Neural cell (in vitro differentiated cells): Measurements from ENCODE around the gene OR51E1. TPM values are rescaled to one million over a fixed set of nuclear protein-coding genes. Genes with fewer than 3 reads are reported as not detected.

Source experiments
- H2AFZ ChIP-seq: fragments of 200-600, 300-800 bp; sonication (generic), shearing (Covaris generic); 2 replicates; pipeline ENCODE4 v1.6.0; 2014; ENCODE audit warnings: low read depth, mild to moderate bottlenecking, antibody characterized with exemption, low read length, moderate library complexity
- H3F3A ChIP-seq: fragments of 200-600 bp; shearing (Covaris generic); 2 replicates; pipeline ENCODE4 v1.6.1; 2016; ENCODE audit warnings: mild to moderate bottlenecking, moderate library complexity, mixed read lengths, antibody characterized with exemption, low read length; ENCODE audit not compliant: insufficient read depth, poor library complexity, severe bottlenecking
- H3K27ac ChIP-seq: fragments of 200-600, 300-800 bp; sonication (generic), shearing (Covaris generic); 2 replicates; pipeline ENCODE4 v1.5.1; 2014; ENCODE audit warnings: mild to moderate bottlenecking, low read length, moderate library complexity
- H3K27me3 ChIP-seq: fragments of 300-800, 200-600 bp; sonication (generic), shearing (Covaris generic); 2 replicates; pipeline ENCODE4 v1.6.0; 2014; ENCODE audit warnings: mild to moderate bottlenecking, low read depth, low read length, moderate library complexity; ENCODE audit not compliant: insufficient read depth
- H3K36me3 ChIP-seq: fragments of 300-800, 200-600 bp; sonication (generic), shearing (Covaris generic); 2 replicates; pipeline ENCODE4 v1.5.1; 2014; ENCODE audit warnings: mild to moderate bottlenecking, antibody characterized with exemption, low read length, moderate library complexity; ENCODE audit not compliant: insufficient read depth
- H3K4me2 ChIP-seq: fragments of 300-800, 200-600 bp; sonication (generic), shearing (Covaris generic); 2 replicates; pipeline ENCODE4 v1.6.0; 2014; ENCODE audit warnings: mild to moderate bottlenecking, low read length
- H3K4me3 ChIP-seq: fragments of 300-800, 200-600 bp; sonication (generic), shearing (Covaris generic); 2 replicates; pipeline ENCODE4 v1.5.1; 2014; ENCODE audit warnings: mild to moderate bottlenecking, low read length, moderate library complexity
- H3K79me2 ChIP-seq: fragments of 200-600 bp; shearing (Covaris generic); replicated peaks from 2 replicates; pipeline ENCODE4 v1.6.0; 2014; ENCODE audit warnings: mild to moderate bottlenecking, low read length, moderate library complexity; ENCODE audit not compliant: insufficient read depth
- H3K9ac ChIP-seq: fragments of 300-800, 200-600 bp; sonication (generic), shearing (Covaris generic); 2 replicates; pipeline ENCODE4 v1.6.1; 2016; ENCODE audit warnings: mild to moderate bottlenecking, low read length, mixed read lengths
- H3K9me2 ChIP-seq: fragments of 200-600 bp; shearing (Covaris generic); 2 replicates; pipeline ENCODE4 v1.6.1; 2016; ENCODE audit warnings: mild to moderate bottlenecking, low read length, mixed read lengths; ENCODE audit not compliant: insufficient read depth
- H3K9me3 ChIP-seq: fragments of 200-600, 300-800 bp; sonication (generic), shearing (Covaris generic); 2 replicates; pipeline ENCODE4 v1.6.1; 2016; ENCODE audit warnings: mild to moderate bottlenecking, mixed run types, low read length, moderate library complexity, mixed read lengths
- H4K20me1 ChIP-seq: fragments of 200-600 bp; shearing (Covaris generic); 2 replicates; pipeline ENCODE4 v1.6.1; 2016; ENCODE audit warnings: mild to moderate bottlenecking, mixed run types; ENCODE audit not compliant: insufficient read depth
- CTCF ChIP-seq: fragments of 450-650 bp; IDR thresholded peaks from 2 replicates; pipeline ENCODE4 v1.5.1; 2014; ENCODE audit warnings: antibody characterized with exemption, mild to moderate bottlenecking, moderate library complexity; ENCODE audit not compliant: poor library complexity, severe bottlenecking
- EP300 ChIP-seq: fragments of 450-650 bp; conservative IDR thresholded peaks from 2 replicates; pipeline ENCODE4 v1.6.1; 2014; ENCODE audit warnings: antibody characterized with exemption, mild to moderate bottlenecking, moderate library complexity; ENCODE audit not compliant: poor library complexity, severe bottlenecking
- EZH2 ChIP-seq: fragments of 200-600, 300-800 bp; shearing (Covaris generic), sonication (generic); IDR thresholded peaks from 2 replicates; pipeline ENCODE4 v1.6.1; 2014; ENCODE audit warnings: antibody characterized with exemption, low read length, borderline replicate concordance, mild to moderate bottlenecking; ENCODE audit not compliant: insufficient read depth, poor library complexity, severe bottlenecking
- MXI1 ChIP-seq: fragments of 450-650 bp; conservative IDR thresholded peaks from 2 replicates; pipeline ENCODE4 v1.6.1; 2014; ENCODE audit warnings: antibody characterized with exemption, mild to moderate bottlenecking; ENCODE audit not compliant: poor library complexity, severe bottlenecking
- POLR2AphosphoS5 ChIP-seq: IDR thresholded peaks from 2 replicates; pipeline ENCODE4 v1.6.1; 2012
- RAD21 ChIP-seq: fragments of 450-650 bp; conservative IDR thresholded peaks from 2 replicates; pipeline ENCODE4 v1.6.1; 2014; ENCODE audit warnings: antibody characterized with exemption, mild to moderate bottlenecking, moderate library complexity
- REST ChIP-seq: IDR thresholded peaks from 2 replicates; pipeline ENCODE4 v1.6.1; 2012; ENCODE audit warnings: borderline replicate concordance
- SMC3 ChIP-seq: fragments of 450-650 bp; conservative IDR thresholded peaks from 2 replicates; pipeline ENCODE4 v1.6.1; 2014; ENCODE audit warnings: antibody characterized with exemption, mild to moderate bottlenecking, moderate library complexity; ENCODE audit not compliant: poor library complexity
- TAF1 ChIP-seq: IDR thresholded peaks from 2 replicates; pipeline ENCODE4 v1.6.1; 2012; ENCODE audit warnings: low read depth
- polyA plus RNA-seq: library from polyadenylated mRNA; depleted of rRNA; stranded (reverse); fragments of >200 nt; gene quantifications from 2 replicates; pipeline ENCODE4 v1.2.3, GENCODE V29; 2014

The OR51E1 gene
- polyA plus RNA-seq, 1 donor from 2014 or later, result not detected

- Histone ChIP-seq H3K9me2 (no peaks in the 10 kb centered on the region), H4K20me1 (no peaks in the 10 kb centered on the region), H3K9me3 (no peaks in the 10 kb centered on the region), H3K27me3 (no peaks in the 10 kb centered on the region), H3K4me2 (no peak overlapping the region), H3K4me3 (no peak overlapping the region), H3K9ac (no peak overlapping the region), H3F3A (no peaks in the 10 kb centered on the region), H3K79me2 (no peaks in the 10 kb centered on the region), H2AFZ (no peak overlapping the region), H3K27ac (no peak overlapping the region), H3K36me3 (no peaks in the 10 kb centered on the region)
- TF ChIP-seq MXI1 (no peak), EP300 (no peak), SMC3 (no peak), RAD21 (no peak), POLR2AphosphoS5 (no peak), CTCF (no peak), TAF1 (no peak), REST (no peak), EZH2 (no peak)
Measured at GRCh38 chr11:4658629-4659445, 15.1 kb downstream of the OR51E1 start.

- Histone ChIP-seq H3K9me3 (no peaks in the 10 kb centered on the region), H3K27ac (no peak overlapping the region), H3F3A (no peaks in the 10 kb centered on the region), H2AFZ (no peak overlapping the region), H3K27me3 (no peaks in the 10 kb centered on the region), H3K4me2 (no peak overlapping the region), H3K36me3 (no peaks in the 10 kb centered on the region), H3K9me2 (no peaks in the 10 kb centered on the region), H4K20me1 (no peaks in the 10 kb centered on the region), H3K4me3 (no peak overlapping the region), H3K9ac (no peak overlapping the region), H3K79me2 (no peaks in the 10 kb centered on the region)
- TF ChIP-seq REST (no peak), SMC3 (no peak), EP300 (no peak), CTCF (no peak), TAF1 (no peak), MXI1 (no peak), RAD21 (no peak)
Measured at GRCh38 chr11:4662876-4663275, 19.1 kb downstream of the OR51E1 start.
